ENCODE data around the gene RBM10. TPM values are rescaled to one million over a fixed set of nuclear protein-coding genes. Genes with fewer than 3 reads are reported as not detected.

The RBM10 gene
- total and polyA plus RNA-seq, 9 of the 15 experiments (the other 6 are each of a cell fraction or from before 2014, with no cell fraction given): 1.1 to 61.7 (median 31.5) TPM

DNA sequence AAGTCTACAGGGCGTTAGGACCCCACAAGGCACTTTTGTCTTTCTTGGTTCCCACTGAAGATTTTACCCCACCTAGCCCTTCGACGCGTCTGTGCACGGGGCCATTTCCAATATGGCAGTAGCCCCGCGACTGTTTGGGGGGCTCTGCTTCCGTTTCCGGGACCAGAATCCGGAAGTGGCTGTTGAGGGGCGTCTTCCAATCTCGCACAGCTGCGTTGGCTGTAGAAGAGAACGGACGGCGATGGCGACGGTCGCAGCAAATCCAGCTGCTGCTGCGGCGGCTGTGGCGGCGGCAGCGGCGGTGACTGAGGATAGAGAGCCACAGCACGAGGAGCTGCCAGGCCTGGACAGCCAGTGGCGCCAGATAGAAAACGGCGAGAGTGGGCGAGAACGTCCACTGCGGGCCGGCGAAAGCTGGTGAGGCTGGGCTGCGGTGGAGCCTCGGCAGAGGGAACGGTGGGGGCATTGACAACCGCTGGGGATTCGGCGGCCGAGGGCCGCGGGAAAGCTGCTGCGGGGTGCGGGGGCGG is 87.8 kb downstream of the RBM10 start, which contains the start of gene USP11 (continued):
- 0 out of 4 replicates have a peak, but pooled peaks of 1 of the 2 experiments have one; percentile 25 for TF ChIP-seq TEAD1 (CRISPR knock-in tag; IDR thresholded peaks at IDR 0.05)
- no peak for TF ChIP-seq ID3 (CRISPR knock-in tag; IDR thresholded peaks at IDR 0.05)
- no peak for TF ChIP-seq ID3 (tag; IDR thresholded peaks at IDR 0.05)
- TF ChIP-seq GABPB2 (CRISPR knock-in tag; conservative IDR thresholded peaks at IDR 0.05): no peak
- TF ChIP-seq MYBL2 (IDR thresholded peaks at IDR 0.05; ENCODE audit: low read depth): no peak
- TF ChIP-seq MYBL2 (CRISPR knock-in tag; IDR thresholded peaks at IDR 0.05; ENCODE audit: borderline replicate concordance): no peak
- no peak for TF ChIP-seq ZNF224 (CRISPR knock-in tag; IDR thresholded peaks at IDR 0.05)
- TF ChIP-seq ZNF124 (CRISPR knock-in tag; IDR thresholded peaks at IDR 0.05): no peak
- no peak for TF ChIP-seq HNRNPLL (IDR thresholded peaks at IDR 0.05; ENCODE audit: low read depth, low read length, poor library complexity, severe bottlenecking)
- TF ChIP-seq, protein P1, sequence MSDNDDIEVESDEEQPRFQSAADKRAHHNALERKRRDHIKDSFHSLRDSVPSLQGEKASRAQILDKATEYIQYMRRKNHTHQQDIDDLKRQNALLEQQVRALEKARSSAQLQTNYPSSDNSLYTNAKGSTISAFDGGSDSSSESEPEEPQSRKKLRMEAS (CRISPR knock-in tag; IDR thresholded peaks at IDR 0.05): peak; percentile 45; the same call in 1 of the 2 replicates
- TF ChIP-seq ZNF780A (CRISPR knock-in tag; IDR thresholded peaks at IDR 0.05): no peak
- peak; percentile 54 for TF ChIP-seq HMGN3 (IDR thresholded peaks at IDR 0.05; ENCODE audit: borderline replicate concordance, extremely low read depth, insufficient read length, low read depth, low read length)
- TF ChIP-seq CBX2 (IDR thresholded peaks at IDR 0.05; ENCODE audit: insufficient read depth, low read length, poor library complexity, severe bottlenecking): no peak
- 0 out of 4 replicates have a peak, but pooled peaks of 1 of the 2 experiments have one; percentile 7 for TF ChIP-seq MAZ (CRISPR knock-in tag; conservative IDR thresholded peaks at IDR 0.05 in 1 of 2, IDR thresholded peaks at IDR 0.05 in 1 of 2)
- TF ChIP-seq SMAD4 (CRISPR knock-in tag; conservative IDR thresholded peaks at IDR 0.05): peak; percentile 52; the same call in 1 of the 2 replicates
- peak; percentile 87 for TF ChIP-seq EGR1 (conservative IDR thresholded peaks at IDR 0.05)
- no peak for TF ChIP-seq RBM25 (IDR thresholded peaks at IDR 0.05; ENCODE audit: low read depth, low read length, severe bottlenecking)
- peak; percentile 69; the same call in 1 of the 2 replicates for TF ChIP-seq PHF8 (IDR thresholded peaks at IDR 0.05; ENCODE audit: borderline replicate concordance, low read length)
- TF ChIP-seq REST (IDR thresholded peaks at IDR 0.05; ENCODE audit: borderline replicate concordance): no peak
- TF ChIP-seq REST (CRISPR knock-in tag; IDR thresholded peaks at IDR 0.05; ENCODE audit: low read depth): no peak
